AG10803 (cell line): ENCODE data around the gene SH3GL2.
"Not testable (repeated sequence)": the region's sequence is repeated elsewhere in the genome, so short reads cannot be mapped to it uniquely, and the experiment has no call there.

Experiments used
- DNase-seq: peaks from one replicate; pipeline ENCODE4 v3.0.0; 2010; ENCODE audit warnings: low read depth
- H3K4me3 ChIP-seq: 2 replicates; pipeline ENCODE4 v1.5.1; 2011; ENCODE audit warnings: mild to moderate bottlenecking, low read length, control low read depth
- CTCF ChIP-seq: conservative IDR thresholded peaks from 2 replicates; pipeline ENCODE4 v1.5.1; 2011; ENCODE audit warnings: mild to moderate bottlenecking, low read length, control low read depth, inconsistent platforms

Gene SH3GL2

GRCh38 chr9:17751486-17751885 lies 172.6 kb downstream of the SH3GL2 start:
- TF ChIP-seq CTCF: no peak
- DNase-seq: no peak
- no peak overlapping the region for H3K4me3 ChIP-seq

GRCh38 chr9:17752021-17752420 lies 173.2 kb downstream of the SH3GL2 start:
- DNase-seq: no peak
- H3K4me3 ChIP-seq: no peak overlapping the region
- TF ChIP-seq CTCF: no peak

- DNase-seq: no peak
- no peak overlapping the region for H3K4me3 ChIP-seq
- TF ChIP-seq CTCF: no peak
Measured at GRCh38 chr9:17757816-17758215, 178.9 kb downstream of the SH3GL2 start.

- no peak for TF ChIP-seq CTCF
- no peak for DNase-seq
- no peak overlapping the region for H3K4me3 ChIP-seq
Measured at GRCh38 chr9:17760250-17760649, 181.4 kb downstream of the SH3GL2 start.

GRCh38 chr9:17761984-17762676 lies 183.3 kb downstream of the SH3GL2 start:
- no peak for TF ChIP-seq CTCF
- no peak for DNase-seq
- no peak overlapping the region for H3K4me3 ChIP-seq

- no peak for DNase-seq
- TF ChIP-seq CTCF: no peak
- H3K4me3 ChIP-seq: no peak overlapping the region
Measured at GRCh38 chr9:17764306-17764705, 185.4 kb downstream of the SH3GL2 start.

- not testable (repeated sequence) for DNase-seq, H3K4me3 ChIP-seq
Measured at GRCh38 chr9:17765131-17765530, 186.3 kb downstream of the SH3GL2 start.
